GM08714 (cell line): ENCODE measurements around the gene PSD2.
"Not testable (repeated sequence)": the region's sequence is repeated elsewhere in the genome, so short reads cannot be mapped to it uniquely, and the experiment has no call there.

Experiments used
- H3K4me3 ChIP-seq: fragments of 200-500 bp; sonication (Bioruptor generic); 2 replicates; pipeline ENCODE4 v1.5.1; 2014; ENCODE audit warnings: mild to moderate bottlenecking, low read length, inconsistent platforms
- ZNF274 ChIP-seq: IDR thresholded peaks from 2 replicates; pipeline ENCODE4 v1.6.1; 2012; ENCODE audit warnings: mild to moderate bottlenecking, low read depth, low read length

Gene PSD2

GRCh38 chr5:139772089-139772791 is 23.4 kb upstream of the PSD2 start:
- no peak overlapping the region for H3K4me3 ChIP-seq
- TF ChIP-seq ZNF274 = no peak

GRCh38 chr5:139772927-139773690 is 22.5 kb upstream of the PSD2 start:
- TF ChIP-seq ZNF274 = no peak

GRCh38 chr5:139774980-139775661 is 20.5 kb upstream of the PSD2 start:
- no peak for TF ChIP-seq ZNF274
- no peak overlapping the region for H3K4me3 ChIP-seq

More at GRCh38 chr5:139772927-139773690, 22.5 kb upstream of the PSD2 start:
- H3K4me3 ChIP-seq = no peak overlapping the region

- H3K4me3 ChIP-seq = no peak overlapping the region
- TF ChIP-seq ZNF274 = no peak
Measured at GRCh38 chr5:139775872-139776271, 19.7 kb upstream of the PSD2 start.

DNA sequence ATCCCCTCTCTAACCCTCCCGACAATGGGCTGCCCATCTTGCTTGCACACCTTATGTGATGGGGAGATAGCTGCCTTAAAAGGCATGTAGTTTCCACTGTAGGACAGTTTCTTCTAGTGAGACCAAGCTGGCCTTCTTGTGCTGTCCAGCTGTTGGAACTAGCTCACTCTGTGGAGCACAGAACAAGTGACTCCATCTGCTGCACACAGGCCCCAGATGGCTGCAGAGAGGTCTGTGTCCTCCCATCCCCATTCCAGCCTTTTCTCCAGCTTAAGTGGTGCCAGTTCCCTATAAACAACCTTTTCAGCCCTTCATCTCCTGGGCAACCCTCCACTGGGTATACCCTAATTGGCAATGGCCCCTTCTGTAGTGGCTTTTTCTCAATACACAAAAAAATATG is 18.7 kb upstream of the PSD2 start:
- no peak overlapping the region for H3K4me3 ChIP-seq
- no peak for TF ChIP-seq ZNF274

- H3K4me3 ChIP-seq = no peak overlapping the region
- TF ChIP-seq ZNF274 = no peak
Measured at GRCh38 chr5:139783436-139783965, 12.1 kb upstream of the PSD2 start.

DNA sequence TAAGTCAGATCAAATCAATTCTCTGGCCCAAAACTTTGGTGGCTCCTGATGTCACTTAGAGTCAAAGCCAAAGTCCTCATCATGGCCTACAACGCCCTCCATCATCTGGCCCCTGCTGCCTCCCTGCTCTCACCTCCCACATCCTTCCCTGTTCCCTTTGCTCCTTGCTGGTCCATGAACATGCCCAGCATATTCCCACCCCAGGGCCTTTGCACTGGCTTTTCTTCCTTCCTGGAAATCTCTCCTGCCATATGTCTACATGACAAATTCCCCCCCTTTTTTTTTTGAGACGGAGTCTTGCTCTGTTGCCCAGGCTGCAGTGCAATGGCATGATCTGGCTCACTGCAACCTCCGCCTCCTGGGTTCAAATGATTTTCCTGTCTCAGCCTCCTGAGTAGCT is 11.1 kb upstream of the PSD2 start:
- no peak overlapping the region for H3K4me3 ChIP-seq
- no peak for TF ChIP-seq ZNF274

DNA sequence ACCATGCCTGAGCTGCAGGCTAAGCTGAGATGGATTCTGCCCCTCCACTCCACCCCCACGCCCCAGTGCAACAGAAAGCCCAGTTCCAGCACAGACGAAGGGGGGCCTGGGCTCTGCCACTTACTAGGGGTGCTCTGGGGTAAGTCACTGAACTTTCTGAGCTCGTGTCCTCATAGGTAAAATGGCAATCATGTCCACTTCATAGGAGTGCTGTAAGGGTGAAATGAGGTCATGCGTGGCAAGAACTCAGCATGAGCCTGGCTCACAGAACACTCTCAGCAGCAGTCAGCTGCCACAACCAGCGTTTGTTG is 8.4 kb upstream of the PSD2 start:
- TF ChIP-seq ZNF274 = no peak
- H3K4me3 ChIP-seq = no peak overlapping the region

- TF ChIP-seq ZNF274 = no peak
- H3K4me3 ChIP-seq = peak overlapping the region; percentile 66
Measured at GRCh38 chr5:139787568-139788293, 7.9 kb upstream of the PSD2 start.

GRCh38 chr5:139788294-139788910 is 7.2 kb upstream of the PSD2 start:
- TF ChIP-seq ZNF274 = no peak
- H3K4me3 ChIP-seq = no peak overlapping the region

GRCh38 chr5:139789116-139789844 is 6.3 kb upstream of the PSD2 start:
- H3K4me3 ChIP-seq = no peak overlapping the region
- no peak for TF ChIP-seq ZNF274

- no peak for TF ChIP-seq ZNF274
Measured at GRCh38 chr5:139789845-139790189, 5.8 kb upstream of the PSD2 start.

GRCh38 chr5:139792218-139792617 is 3.4 kb upstream of the PSD2 start:
- TF ChIP-seq ZNF274 = no peak
- H3K4me3 ChIP-seq = no peak overlapping the region

More at GRCh38 chr5:139789845-139790189, 5.8 kb upstream of the PSD2 start:
- H3K4me3 ChIP-seq = no peak overlapping the region

DNA sequence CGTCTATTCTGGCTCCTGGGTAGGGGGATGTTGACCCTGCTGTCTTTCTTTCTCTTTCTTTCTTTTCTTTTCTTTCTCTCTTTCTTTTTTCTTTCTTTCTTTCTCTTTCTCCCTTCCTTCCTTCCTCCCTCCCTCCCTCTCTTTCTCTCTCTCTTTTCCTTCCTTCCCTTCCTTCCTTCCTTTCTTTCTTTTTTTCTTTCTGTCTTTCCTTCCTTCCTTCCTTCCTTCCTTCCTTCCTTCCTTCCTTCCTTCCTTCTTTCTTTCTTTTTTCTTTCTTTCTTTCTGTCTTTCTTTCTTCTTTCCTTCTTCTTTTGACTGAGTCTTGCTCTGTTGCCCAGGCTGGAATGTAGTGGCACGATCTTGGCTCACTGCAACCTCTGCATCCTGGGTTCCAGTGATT is 3.0 kb upstream of the PSD2 start:
- not testable (repeated sequence) for H3K4me3 ChIP-seq
